ENCODE measurements around the gene AFAP1. TPM values are rescaled to one million over a fixed set of nuclear protein-coding genes. Genes with fewer than 3 reads are reported as not detected.

The AFAP1 gene
- total RNA-seq, 2 donors from 2014 or later: 18.2 to 22.5 TPM

GRCh38 chr4:7907142-7907541, 32.5 kb downstream of the AFAP1 start:
- no peak overlapping the region for H3K9ac ChIP-seq (ENCODE audit: extremely low read depth, low read length, poor library complexity, severe bottlenecking)
- H3K4me1 ChIP-seq (ENCODE audit: control insufficient read depth, insufficient read depth, low read length): peaks cover 37% of the 10 kb centered on the region
- Mint-ChIP-seq H3K36me3 (ENCODE audit: low read depth) (no peaks in the 10 kb centered on the region), H3K27me3 (ENCODE audit: insufficient read depth) (no peaks in the 10 kb centered on the region), H3K4me1 (peaks cover 59% of the 10 kb centered on the region), H3K9me3 (no peaks in the 10 kb centered on the region), H3K27ac (no peak overlapping the region), H3K4me3 (no peak overlapping the region)
- TF ChIP-seq CTCF (conservative IDR thresholded peaks at IDR 0.05): no peak
- H3K36me3 ChIP-seq (ENCODE audit: control insufficient read depth, insufficient read depth, low read length): no peaks in the 10 kb centered on the region
- 83 to 89% methylated on average over 2 of the region's 2 CpGs for WGBS, 2 experiments (ENCODE audit: insufficient coverage in 1 of 2, insufficient read length in 1 of 2)
- H3K27ac ChIP-seq (ENCODE audit: low read depth, low read length): no peak overlapping the region
- no peaks in the 10 kb centered on the region for H3K27me3 ChIP-seq (ENCODE audit: control insufficient read depth, insufficient read depth, low read length, poor library complexity, severe bottlenecking)
- no peaks in the 10 kb centered on the region for H3K9me3 ChIP-seq (ENCODE audit: control insufficient read depth, low read length)
- no peak overlapping the region for H3K4me3 ChIP-seq (ENCODE audit: low read length)
- DNase-seq: no peak

DNA sequence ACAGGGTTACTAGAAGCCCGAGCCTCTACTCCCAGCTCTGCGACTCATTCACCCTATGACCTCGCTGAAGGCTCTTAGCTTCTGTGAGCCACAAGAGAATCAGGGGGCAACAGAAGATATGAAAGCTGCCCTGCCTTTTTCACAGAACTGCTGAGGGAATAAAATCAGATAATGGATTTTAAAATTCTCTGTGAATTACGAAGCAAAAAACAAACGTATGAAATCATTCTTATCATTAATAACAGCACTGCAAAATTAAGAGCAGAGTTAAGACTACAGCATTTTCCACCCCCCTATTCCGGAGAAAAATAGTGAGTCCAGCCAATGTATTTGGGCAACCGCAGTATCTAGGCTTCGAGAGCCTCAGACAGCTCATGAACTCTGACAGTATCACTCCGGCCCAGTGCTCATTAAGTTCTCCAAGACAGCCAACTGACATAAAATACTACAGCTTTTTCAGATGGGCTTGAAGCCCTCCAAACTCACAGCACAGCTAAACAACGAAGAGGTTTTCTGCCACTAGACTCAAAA, 33.4 kb downstream of the AFAP1 start:
- Mint-ChIP-seq H3K36me3 (ENCODE audit: low read depth) (no peaks in the 10 kb centered on the region), H3K4me1 (peaks cover 59% of the 10 kb centered on the region), H3K27me3 (ENCODE audit: insufficient read depth) (no peaks in the 10 kb centered on the region), H3K27ac (peak overlapping the region; percentile 45), H3K9me3 (no peaks in the 10 kb centered on the region), H3K4me3 (no peak overlapping the region)
- Histone ChIP-seq H3K4me3 (ENCODE audit: low read length) (no peak overlapping the region), H3K9me3 (ENCODE audit: control insufficient read depth, low read length) (no peaks in the 10 kb centered on the region), H3K36me3 (ENCODE audit: control insufficient read depth, insufficient read depth, low read length) (no peaks in the 10 kb centered on the region), H3K27me3 (ENCODE audit: control insufficient read depth, insufficient read depth, low read length, poor library complexity, severe bottlenecking) (no peaks in the 10 kb centered on the region), H3K27ac (ENCODE audit: low read depth, low read length) (no peak overlapping the region), H3K4me1 (ENCODE audit: control insufficient read depth, insufficient read depth, low read length) (peaks cover 40% of the 10 kb centered on the region), H3K9ac (ENCODE audit: extremely low read depth, low read length, poor library complexity, severe bottlenecking) (no peak overlapping the region)
- no peak for DNase-seq
- TF ChIP-seq CTCF (conservative IDR thresholded peaks at IDR 0.05): no peak
- WGBS, 2 experiments (ENCODE audit: insufficient coverage in 1 of 2, insufficient read length in 1 of 2): 81 to 87% methylated on average over 10 of the region's 10 CpGs

DNA sequence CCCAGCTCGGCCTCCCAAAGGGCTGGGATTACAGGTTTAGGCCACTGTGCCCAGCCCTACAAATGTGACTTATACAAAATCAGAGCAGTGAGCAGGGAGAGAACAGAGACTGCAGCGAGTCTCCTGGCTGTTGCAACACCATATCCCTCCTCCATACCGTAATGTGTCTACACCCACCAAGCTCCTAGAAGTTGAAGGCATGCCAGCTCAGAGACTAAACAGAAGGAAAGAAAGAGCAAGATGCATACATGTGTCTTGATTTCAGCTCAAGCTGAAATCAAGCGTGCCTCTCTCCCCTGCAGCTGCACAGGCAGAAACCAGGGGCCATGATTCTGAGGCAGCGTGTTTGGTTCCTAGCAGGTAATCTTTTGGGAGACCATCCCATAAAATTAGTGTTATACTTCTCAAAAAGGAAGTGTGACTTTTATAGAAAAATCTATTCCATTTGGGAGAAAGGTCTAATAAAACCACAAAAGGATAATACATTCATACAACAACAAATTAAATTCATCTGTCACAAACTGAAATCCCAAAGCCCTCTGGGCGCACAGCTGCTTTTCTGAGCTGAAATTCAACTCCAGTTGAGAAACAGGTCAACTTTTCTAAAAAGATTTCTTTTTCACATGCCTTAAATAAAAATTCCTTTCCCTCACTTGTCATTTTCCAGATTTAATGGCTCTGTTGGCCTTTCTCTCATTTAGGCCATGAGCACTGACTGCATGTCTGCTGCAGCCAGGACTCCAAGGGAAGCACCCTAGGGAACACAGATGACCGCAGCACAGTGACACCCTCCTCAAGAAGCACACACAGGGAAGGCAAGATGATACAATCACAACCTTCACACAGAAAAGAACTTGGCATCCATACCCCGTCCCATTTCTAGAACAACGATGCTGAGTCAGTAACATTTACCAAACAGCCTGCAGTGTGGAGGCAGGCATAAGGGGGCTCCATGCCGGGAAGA, 34.4 kb downstream of the AFAP1 start:
- H3K9ac ChIP-seq (ENCODE audit: extremely low read depth, low read length, poor library complexity, severe bottlenecking): no peak overlapping the region
- no peaks in the 10 kb centered on the region for H3K36me3 ChIP-seq (ENCODE audit: control insufficient read depth, insufficient read depth, low read length)
- TF ChIP-seq CTCF (conservative IDR thresholded peaks at IDR 0.05): no peak
- Mint-ChIP-seq H3K9me3 (no peaks in the 10 kb centered on the region), H3K27ac (peak overlapping the region; percentile 15), H3K36me3 (ENCODE audit: low read depth) (no peaks in the 10 kb centered on the region), H3K27me3 (ENCODE audit: insufficient read depth) (no peaks in the 10 kb centered on the region), H3K4me1 (peaks cover 58% of the 10 kb centered on the region), H3K4me3 (no peak overlapping the region)
- H3K4me1 ChIP-seq (ENCODE audit: control insufficient read depth, insufficient read depth, low read length): peaks cover 39% of the 10 kb centered on the region
- no peaks in the 10 kb centered on the region for H3K27me3 ChIP-seq (ENCODE audit: control insufficient read depth, insufficient read depth, low read length, poor library complexity, severe bottlenecking)
- no peak overlapping the region for H3K4me3 ChIP-seq (ENCODE audit: low read length)
- no peak overlapping the region for H3K27ac ChIP-seq (ENCODE audit: low read depth, low read length)
- DNase-seq: no peak
- 82 to 89% methylated on average over 4 to 10 of the region's 10 CpGs for WGBS, 2 experiments (ENCODE audit: insufficient coverage in 1 of 2, insufficient read length in 1 of 2)
- H3K9me3 ChIP-seq (ENCODE audit: control insufficient read depth, low read length): no peaks in the 10 kb centered on the region
